ENCODE results near the gene SMAGP. TPM values are rescaled to one million over a fixed set of nuclear protein-coding genes. Genes with fewer than 3 reads are reported as not detected.

Gene SMAGP
- total and polyA plus RNA-seq, 2 donors (not counting 3 experiments of a cell fraction or from before 2014, with no cell fraction given): 21.4 to 26.2 TPM

- Histone ChIP-seq H3K4me2 (ENCODE audit: insufficient read depth, low read length) (no peak overlapping the region), H3K79me2 (ENCODE audit: control insufficient read depth, insufficient read depth, low read length) (no peaks in the 10 kb centered on the region), H3K36me3 (ENCODE audit: control insufficient read depth in 2 of 2, extremely low read depth in 1 of 2, insufficient read depth in 2 of 2, low read length in 2 of 2) (peaks cover 5 to 10% of the 10 kb centered on the region in 2 experiments), H3K9ac (replicated peaks; ENCODE audit: extremely low read depth, insufficient read depth, low read length) (no peak overlapping the region), H3K4me3 (replicated peaks in 1 of 3; ENCODE audit: insufficient read depth in 1 of 3, low read depth in 1 of 3, low read length in 3 of 3) (no peak overlapping the region), H3K27me3 (ENCODE audit: control insufficient read depth in 2 of 2, insufficient read depth in 2 of 2, low read length in 2 of 2) (no peaks in the 10 kb centered on the region), H3K9me3 (replicated peaks; ENCODE audit: control insufficient read depth, insufficient read depth, low read length) (no peaks in the 10 kb centered on the region), H3K9me1 (replicated peaks; ENCODE audit: control insufficient read depth, extremely low read depth, insufficient read depth, low read length) (no peaks in the 10 kb centered on the region), H4K20me1 (replicated peaks; ENCODE audit: control insufficient read depth, extremely low read depth, insufficient read depth, low read length) (no peaks in the 10 kb centered on the region), H3K4me1 (ENCODE audit: control insufficient read depth, extremely low read depth, insufficient read depth, low read length) (peaks cover 22% of the 10 kb centered on the region), H3K27ac (ENCODE audit: insufficient read depth, low read depth, low read length) (no peak overlapping the region), H2AFZ (ENCODE audit: low read depth, low read length) (no peak overlapping the region)
- CTCF ChIA-PET: interaction anchor here (1.1 to 1.2 kb wide), 2 partner anchors 13 to 222 kb away, joined by 3 read pairs; partner anchors contain the start of gene SLC11A2
- no TSS peak for BruUV-seq (replicated peaks)
- dilution Hi-C loops (cut with MboI; ENCODE audit: extremely low pct_ligation_motif_present, low sequenced_read_pairs) (no loop called here), intact Hi-C loops (cut with micrococcal nuclease) (loop anchor here (2.0 kb wide), 1 partner anchor 15 kb away; no protein-coding TSS in a partner anchor)
- DNase-seq (ENCODE audit: low read depth, low spot score) (no peak), FAIRE-seq (no peak)
- POLR2A ChIA-PET: no interaction called here
- TF ChIP-seq POLR2A (IDR thresholded peaks at IDR 0.05; ENCODE audit: low read depth, low read length): no peak
- no peak for TF ChIP-seq FOS (IDR thresholded peaks at IDR 0.05; ENCODE audit: borderline replicate concordance, insufficient read depth, low read length)
- TF ChIP-seq POLR2AphosphoS5 (IDR thresholded peaks at IDR 0.05; ENCODE audit: insufficient read depth, low read depth, low read length): no peak
- TF ChIP-seq GATA2 (IDR thresholded peaks at IDR 0.05; ENCODE audit: insufficient read depth, insufficient read length, low read depth, low read length): no peak
- TF ChIP-seq EZH2 (IDR thresholded peaks at IDR 0.05; ENCODE audit: borderline replicate concordance, low read depth, low read length, severe bottlenecking): no peak
- TF ChIP-seq MAX (IDR thresholded peaks at IDR 0.05; ENCODE audit: insufficient read depth, insufficient read length): no peak
- no peak for TF ChIP-seq CTCF (IDR thresholded peaks at IDR 0.05; ENCODE audit: extremely low read depth in 1 of 2, insufficient read depth in 1 of 2, low read depth in 1 of 2, low read length in 2 of 2)
- TF ChIP-seq JUN (IDR thresholded peaks at IDR 0.05; ENCODE audit: borderline replicate concordance, insufficient read depth, insufficient read length, low read depth): no peak
- no peak for TF ChIP-seq MYC (IDR thresholded peaks at IDR 0.05; ENCODE audit: low read depth, low read length)
These were observed 22.6 kb downstream of the SMAGP start for GRCh38 chr12:51247523-51248206.
